PC-9 (cell line): ENCODE data around the gene PCDH8.

ENCODE experiments used
- CTCF ChIP-seq: fragments of 200-600 bp; sonication (generic); conservative IDR thresholded peaks from 2 replicates; pipeline ENCODE4 v1.6.1; 2017; ENCODE audit warnings: mixed run types, antibody characterized with exemption, mild to moderate bottlenecking, moderate library complexity
- EZH2 ChIP-seq: fragments of 200-600 bp; sonication (generic); IDR thresholded peaks from 2 replicates; pipeline ENCODE4 v1.8.0; 2017; ENCODE audit warnings: antibody characterized with exemption, low read depth

GRCh38 chr13:52868190-52868589 lies 19.8 kb upstream of the PCDH8 start:
- TF ChIP-seq CTCF (no peak), EZH2 (no peak)
